Activated CD4-positive, alpha-beta T cell treated with anti-CD3 and anti-CD28 coated beads for 48 hours (primary cell): ENCODE data around the gene IFNAR2.
"Not testable (repeated sequence)": the region's sequence is repeated elsewhere in the genome, so short reads cannot be mapped to it uniquely, and the experiment has no call there.

Source experiments
- DNase-seq: peaks from one replicate; pipeline ENCODE4 v3.0.0-alpha.2; 2020

Gene IFNAR2

GRCh38 chr21:33245289-33245918 is 15.7 kb downstream of the IFNAR2 start:
- DNase-seq, result no peak

- no peak for DNase-seq
Observed at GRCh38 chr21:33246506-33246905, 16.8 kb downstream of the IFNAR2 start.

GRCh38 chr21:33246963-33247362 is 17.2 kb downstream of the IFNAR2 start:
- DNase-seq, result no peak

- no peak for DNase-seq
Observed at GRCh38 chr21:33247599-33247998, 17.9 kb downstream of the IFNAR2 start.

GRCh38 chr21:33249331-33250002 is 19.7 kb downstream of the IFNAR2 start:
- DNase-seq, result no peak

- DNase-seq, result no peak
Observed at GRCh38 chr21:33251119-33251518, 21.4 kb downstream of the IFNAR2 start.

GRCh38 chr21:33253382-33253781 is 23.6 kb downstream of the IFNAR2 start:
- DNase-seq, result not testable (repeated sequence)

GRCh38 chr21:33254766-33255165 is 25.0 kb downstream of the IFNAR2 start:
- DNase-seq, result no peak

- no peak for DNase-seq
Observed at GRCh38 chr21:33255404-33255803, 25.7 kb downstream of the IFNAR2 start.

GRCh38 chr21:33256019-33256418 is 26.3 kb downstream of the IFNAR2 start:
- DNase-seq, result no peak

GRCh38 chr21:33257094-33257803 is 27.5 kb downstream of the IFNAR2 start:
- DNase-seq, result no peak

- no peak for DNase-seq
Observed at GRCh38 chr21:33258475-33258874, 28.7 kb downstream of the IFNAR2 start.

- DNase-seq, result no peak
Observed at GRCh38 chr21:33259428-33259827, 29.7 kb downstream of the IFNAR2 start.

- DNase-seq, result no peak
Observed at GRCh38 chr21:33259995-33260394, 30.3 kb downstream of the IFNAR2 start.

GRCh38 chr21:33261635-33262034 is 31.9 kb downstream of the IFNAR2 start:
- DNase-seq, result no peak

GRCh38 chr21:33262921-33263320 is 33.2 kb downstream of the IFNAR2 start:
- DNase-seq, result no peak

- no peak for DNase-seq
Observed at GRCh38 chr21:33264561-33264960, 34.8 kb downstream of the IFNAR2 start.

- DNase-seq, result peak; percentile 35
Observed at GRCh38 chr21:33265664-33266049, 35.9 kb downstream of the IFNAR2 start.

- DNase-seq, result peak; percentile 77
Observed at GRCh38 chr21:33266050-33266788, 36.5 kb downstream of the IFNAR2 start, which contains the start of gene IL10RB. Gene IL10RB, plus strand, starts transcription at chr21:33266367. Its CDS starts 99 bp downstream, at chr21:33266466.

GRCh38 chr21:33266789-33267135 is 37.0 kb downstream of the IFNAR2 start:
- DNase-seq, result peak; percentile 48

- no peak for DNase-seq
Observed at GRCh38 chr21:33267250-33267649, 37.5 kb downstream of the IFNAR2 start.

GRCh38 chr21:33268393-33268736 is 38.6 kb downstream of the IFNAR2 start:
- no peak for DNase-seq

GRCh38 chr21:33268737-33269441 is 39.2 kb downstream of the IFNAR2 start:
- peak; percentile 61 for DNase-seq
